RWPE1 (cell line): ENCODE data around the gene MTMR3.

Experiments
- CTCF ChIA-PET: fragments of 350-600 bp; sonication (Branson Sonifier 250); formaldehyde crosslinking; extraction: SDS; loops from one replicate; lab custom pipeline; 2021; lab: Yijun Ruan, JAX
- POLR2A ChIA-PET: fragments of 400-600 bp; formaldehyde crosslinking; extraction: SDS; loops from one replicate; lab custom pipeline; 2020; ENCODE audit warnings: antibody characterized with exemption; ENCODE audit not compliant: low non-redundant PET; lab: Yijun Ruan, JAX
- DNase-seq: peaks from one replicate; pipeline ENCODE4 v3.0.0; 2012; ENCODE audit warnings: low spot score
- H3K27ac ChIP-seq: fragments of 450-650 bp; 2 replicates; pipeline ENCODE4 v1.5.1; 2017
- CTCF ChIP-seq: fragments of 450-650 bp; conservative IDR thresholded peaks from 2 replicates; pipeline ENCODE4 v1.5.1; 2017; ENCODE audit warnings: low read depth, mild to moderate bottlenecking

Gene MTMR3

GRCh38 chr22:29994943-29995342 is 112.0 kb downstream of the MTMR3 start:
- CTCF ChIA-PET, result no interaction called here
- H3K27ac ChIP-seq, result no peak overlapping the region
- no peak for DNase-seq

GRCh38 chr22:29997107-29997506 is 114.1 kb downstream of the MTMR3 start:
- ChIA-PET POLR2A (no interaction called here), CTCF (interaction anchor here (0.6 to 1.2 kb wide), 3 partner anchors 8 to 405 kb away, joined by 3 read pairs; no protein-coding TSS in a partner anchor)
- no peak for TF ChIP-seq CTCF
- no peak overlapping the region for H3K27ac ChIP-seq
- DNase-seq, result no peak

More at GRCh38 chr22:29994943-29995342, 112.0 kb downstream of the MTMR3 start:
- POLR2A ChIA-PET, result no interaction called here
- no peak for TF ChIP-seq CTCF

- ChIA-PET CTCF (interaction anchor here (0.6 to 1.2 kb wide), 3 partner anchors 7 to 361 kb away, joined by 3 read pairs; no protein-coding TSS in a partner anchor), POLR2A (no interaction called here)
- no peak for TF ChIP-seq CTCF
- H3K27ac ChIP-seq, result no peak overlapping the region
- DNase-seq, result no peak
Observed at GRCh38 chr22:29997516-29997915, 114.5 kb downstream of the MTMR3 start.

- DNase-seq, result no peak
- CTCF ChIA-PET, result interaction anchor here (0.6 kb wide), 1 partner anchor 19 kb away, joined by 3 read pairs; no protein-coding TSS in a partner anchor
- no peak for TF ChIP-seq CTCF
- POLR2A ChIA-PET, result no interaction called here
- H3K27ac ChIP-seq, result no peak overlapping the region
Observed at GRCh38 chr22:29998627-29999384, 115.8 kb downstream of the MTMR3 start.

- no peak for DNase-seq
- POLR2A ChIA-PET, result no interaction called here
- TF ChIP-seq CTCF, result no peak
- CTCF ChIA-PET, result no interaction called here
- H3K27ac ChIP-seq, result no peak overlapping the region
Observed at GRCh38 chr22:30000566-30000965, 117.6 kb downstream of the MTMR3 start.

GRCh38 chr22:30001459-30001858 is 118.5 kb downstream of the MTMR3 start:
- no peak for TF ChIP-seq CTCF
- POLR2A ChIA-PET, result no interaction called here

More at GRCh38 chr22:30001459-30001858, 118.5 kb downstream of the MTMR3 start:
- DNase-seq, result no peak
- H3K27ac ChIP-seq, result no peak overlapping the region
- CTCF ChIA-PET, result no interaction called here
